ENCODE results near the gene DPP10. TPM values are rescaled to one million over a fixed set of nuclear protein-coding genes. Genes with fewer than 3 reads are reported as not detected.

Gene DPP10
- total and polyA plus RNA-seq, 10 of the 15 experiments (the other 5 are each of a cell fraction or from before 2014, with no cell fraction given), result not detected

DNA sequence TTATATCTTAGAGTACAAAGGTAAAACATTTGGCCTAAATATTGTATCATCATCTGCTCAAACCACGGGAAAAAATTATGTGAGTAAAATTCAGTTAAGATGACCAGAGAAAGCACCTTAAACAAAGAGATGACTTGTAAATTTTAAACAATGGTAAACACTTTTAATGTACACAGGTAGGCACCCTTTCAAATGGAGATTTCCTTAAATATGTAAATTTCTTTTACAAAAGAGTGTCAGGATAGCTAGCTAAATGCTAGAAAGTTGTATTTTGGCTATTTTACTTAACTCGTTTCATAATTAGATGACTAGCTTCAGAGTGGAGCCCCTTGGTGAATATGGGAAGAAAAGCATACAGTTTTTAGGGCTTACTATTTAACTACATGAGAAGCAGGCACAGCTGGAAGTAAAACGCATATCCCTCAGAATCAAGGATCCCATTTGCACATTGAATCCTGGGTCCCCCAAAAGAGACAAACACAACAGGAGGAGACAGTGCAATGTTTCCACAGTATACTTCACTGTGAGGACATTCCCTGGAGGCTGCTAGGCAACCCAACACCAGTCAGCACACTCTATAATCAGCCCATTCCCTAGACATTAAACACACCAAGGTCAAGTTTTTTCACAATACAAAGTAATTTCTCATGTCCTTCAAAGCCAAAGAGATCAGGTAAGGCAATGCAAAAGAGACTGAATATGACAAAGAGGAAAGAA is 1154.4 kb downstream of the DPP10 start (continued):
- TF ChIP-seq ZNF592 (IDR thresholded peaks at IDR 0.05) (no peak), CREB1 (IDR thresholded peaks at IDR 0.05; ENCODE audit: low read depth) (no peak), CHD4 (IDR thresholded peaks at IDR 0.05) (no peak), JUNB (IDR thresholded peaks at IDR 0.05) (no peak)

- DNase-seq (ENCODE audit: low read depth, low spot score) (no peak), FAIRE-seq (no peak), ATAC-seq (no peak)
- intact Hi-C loops (cut with micrococcal nuclease; ENCODE audit: unreplicated experiment), result no loop called here
- ChIA-PET CTCF (no interaction called here), POLR2A (no interaction called here), SMC1A (ENCODE audit: uncharacterized antibody, unreplicated experiment) (no interaction called here), RAD21 (ENCODE audit: unreplicated experiment) (no interaction called here)
- Histone ChIP-seq H3K9me3 (replicated peaks; ENCODE audit: control insufficient read depth, insufficient read depth, low read length) (no peaks in the 10 kb centered on the region), H4K20me1 (ENCODE audit: control insufficient read depth, insufficient read depth) (no peaks in the 10 kb centered on the region), H3K9ac (ENCODE audit: control insufficient read depth, insufficient read depth, low read length) (no peak overlapping the region), H3K79me2 (ENCODE audit: control insufficient read depth, insufficient read depth, low read length) (no peaks in the 10 kb centered on the region), H3K36me3 (ENCODE audit: control insufficient read depth in 2 of 2, insufficient read depth in 2 of 2, low read length in 1 of 2) (no peaks in the 10 kb centered on the region), H3K4me2 (ENCODE audit: control insufficient read depth, insufficient read depth) (no peak overlapping the region), H2AFZ (ENCODE audit: control insufficient read depth, low read depth, low read length) (no peak overlapping the region), H3K4me1 (ENCODE audit: control insufficient read depth, insufficient read depth, low read length) (no peaks in the 10 kb centered on the region), H3K27ac (ENCODE audit: control insufficient read depth, insufficient read depth) (no peak overlapping the region), H3K4me3 (no peak overlapping the region), H3K27me3 (replicated peaks in 1 of 2; ENCODE audit: control insufficient read depth in 2 of 2, insufficient read depth in 2 of 2, low read length in 1 of 2) (no peaks in the 10 kb centered on the region)
- in situ Hi-C loops (cut with MboI), result no loop called here
- BruUV-seq (replicated peaks), result no TSS peak
- WGBS (ENCODE audit: insufficient coverage, insufficient replicate concordance, low lambda C conversion rate, missing lambda C conversion rate), result 29% methylated on average over 4 of the region's 7 CpGs
- TF ChIP-seq ZNF207 (IDR thresholded peaks at IDR 0.05; ENCODE audit: borderline replicate concordance) (no peak), TAF1 (IDR thresholded peaks at IDR 0.05; ENCODE audit: borderline replicate concordance, low read depth, low read length) (no peak), MYC (IDR thresholded peaks at IDR 0.05; ENCODE audit: insufficient read depth, insufficient read length, insufficient replicate concordance, low read length, severe bottlenecking) (no peak), HDAC2 (IDR thresholded peaks at IDR 0.05) (no peak), MLLT1 (IDR thresholded peaks at IDR 0.05) (no peak)
- TF ChIP-seq, protein P1, sequence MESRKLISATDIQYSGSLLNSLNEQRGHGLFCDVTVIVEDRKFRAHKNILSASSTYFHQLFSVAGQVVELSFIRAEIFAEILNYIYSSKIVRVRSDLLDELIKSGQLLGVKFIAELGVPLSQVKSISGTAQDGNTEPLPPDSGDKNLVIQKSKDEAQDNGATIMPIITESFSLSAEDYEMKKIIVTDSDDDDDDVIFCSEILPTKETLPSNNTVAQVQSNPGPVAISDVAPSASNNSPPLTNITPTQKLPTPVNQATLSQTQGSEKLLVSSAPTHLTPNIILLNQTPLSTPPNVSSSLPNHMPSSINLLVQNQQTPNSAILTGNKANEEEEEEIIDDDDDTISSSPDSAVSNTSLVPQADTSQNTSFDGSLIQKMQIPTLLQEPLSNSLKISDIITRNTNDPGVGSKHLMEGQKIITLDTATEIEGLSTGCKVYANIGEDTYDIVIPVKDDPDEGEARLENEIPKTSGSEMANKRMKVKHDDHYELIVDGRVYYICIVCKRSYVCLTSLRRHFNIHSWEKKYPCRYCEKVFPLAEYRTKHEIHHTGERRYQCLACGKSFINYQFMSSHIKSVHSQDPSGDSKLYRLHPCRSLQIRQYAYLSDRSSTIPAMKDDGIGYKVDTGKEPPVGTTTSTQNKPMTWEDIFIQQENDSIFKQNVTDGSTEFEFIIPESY (IDR thresholded peaks at IDR 0.05), result no peak
- TF ChIP-seq, protein P2, sequence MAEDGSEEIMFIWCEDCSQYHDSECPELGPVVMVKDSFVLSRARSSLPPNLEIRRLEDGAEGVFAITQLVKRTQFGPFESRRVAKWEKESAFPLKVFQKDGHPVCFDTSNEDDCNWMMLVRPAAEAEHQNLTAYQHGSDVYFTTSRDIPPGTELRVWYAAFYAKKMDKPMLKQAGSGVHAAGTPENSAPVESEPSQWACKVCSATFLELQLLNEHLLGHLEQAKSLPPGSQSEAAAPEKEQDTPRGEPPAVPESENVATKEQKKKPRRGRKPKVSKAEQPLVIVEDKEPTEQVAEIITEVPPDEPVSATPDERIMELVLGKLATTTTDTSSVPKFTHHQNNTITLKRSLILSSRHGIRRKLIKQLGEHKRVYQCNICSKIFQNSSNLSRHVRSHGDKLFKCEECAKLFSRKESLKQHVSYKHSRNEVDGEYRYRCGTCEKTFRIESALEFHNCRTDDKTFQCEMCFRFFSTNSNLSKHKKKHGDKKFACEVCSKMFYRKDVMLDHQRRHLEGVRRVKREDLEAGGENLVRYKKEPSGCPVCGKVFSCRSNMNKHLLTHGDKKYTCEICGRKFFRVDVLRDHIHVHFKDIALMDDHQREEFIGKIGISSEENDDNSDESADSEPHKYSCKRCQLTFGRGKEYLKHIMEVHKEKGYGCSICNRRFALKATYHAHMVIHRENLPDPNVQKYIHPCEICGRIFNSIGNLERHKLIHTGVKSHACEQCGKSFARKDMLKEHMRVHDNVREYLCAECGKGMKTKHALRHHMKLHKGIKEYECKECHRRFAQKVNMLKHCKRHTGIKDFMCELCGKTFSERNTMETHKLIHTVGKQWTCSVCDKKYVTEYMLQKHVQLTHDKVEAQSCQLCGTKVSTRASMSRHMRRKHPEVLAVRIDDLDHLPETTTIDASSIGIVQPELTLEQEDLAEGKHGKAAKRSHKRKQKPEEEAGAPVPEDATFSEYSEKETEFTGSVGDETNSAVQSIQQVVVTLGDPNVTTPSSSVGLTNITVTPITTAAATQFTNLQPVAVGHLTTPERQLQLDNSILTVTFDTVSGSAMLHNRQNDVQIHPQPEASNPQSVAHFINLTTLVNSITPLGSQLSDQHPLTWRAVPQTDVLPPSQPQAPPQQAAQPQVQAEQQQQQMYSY (CRISPR knock-in tag; IDR thresholded peaks at IDR 0.05), result no peak
These were observed 1160.8 kb downstream of the DPP10 start for GRCh38 chr2:115603285-115603684.

All from GM12878 (cell line).